ENCODE data around the gene MTURN.

The MTURN gene

GRCh38 chr7:30162622-30163124 is 27.9 kb downstream of the MTURN start:
- DNase-seq (ENCODE audit: low read depth) = no peak

GRCh38 chr7:30163231-30163894 is 28.6 kb downstream of the MTURN start:
- no peak for DNase-seq (ENCODE audit: low read depth)

GRCh38 chr7:30164567-30164966 is 29.8 kb downstream of the MTURN start:
- DNase-seq (ENCODE audit: low read depth) = no peak

- DNase-seq (ENCODE audit: low read depth) = no peak
Measured at GRCh38 chr7:30165590-30165989, 30.8 kb downstream of the MTURN start.

GRCh38 chr7:30166155-30166840 is 31.5 kb downstream of the MTURN start:
- no peak for DNase-seq (ENCODE audit: low read depth)

GRCh38 chr7:30166841-30167235 is 32.1 kb downstream of the MTURN start:
- DNase-seq (ENCODE audit: low read depth) = no peak

GRCh38 chr7:30167901-30168300 is 33.1 kb downstream of the MTURN start:
- no peak for DNase-seq (ENCODE audit: low read depth)

GRCh38 chr7:30168835-30169573 is 34.2 kb downstream of the MTURN start:
- no peak for DNase-seq (ENCODE audit: low read depth)

GRCh38 chr7:30169579-30169978 is 34.8 kb downstream of the MTURN start:
- no peak for DNase-seq (ENCODE audit: low read depth)

- no peak for DNase-seq (ENCODE audit: low read depth)
Measured at GRCh38 chr7:30170476-30171205, 35.9 kb downstream of the MTURN start.

GRCh38 chr7:30171766-30172447 is 37.1 kb downstream of the MTURN start:
- DNase-seq (ENCODE audit: low read depth) = no peak

GRCh38 chr7:30172451-30172850 is 37.7 kb downstream of the MTURN start:
- DNase-seq (ENCODE audit: low read depth) = no peak

GRCh38 chr7:30173058-30173897 is 38.5 kb downstream of the MTURN start:
- no peak for DNase-seq (ENCODE audit: low read depth)

GRCh38 chr7:30175180-30175579 is 40.4 kb downstream of the MTURN start:
- DNase-seq (ENCODE audit: low read depth) = no peak

- DNase-seq (ENCODE audit: low read depth) = no peak
Measured at GRCh38 chr7:30175636-30176147, 40.9 kb downstream of the MTURN start.

- DNase-seq (ENCODE audit: low read depth) = no peak
Measured at GRCh38 chr7:30176463-30177109, 41.8 kb downstream of the MTURN start.

- DNase-seq (ENCODE audit: low read depth) = no peak
Measured at GRCh38 chr7:30177186-30177585, 42.4 kb downstream of the MTURN start.

GRCh38 chr7:30177965-30178364 is 43.2 kb downstream of the MTURN start:
- no peak for DNase-seq (ENCODE audit: low read depth)

GRCh38 chr7:30178748-30179436 is 44.1 kb downstream of the MTURN start:
- DNase-seq (ENCODE audit: low read depth) = no peak

Data from stimulated activated CD8-positive, alpha-beta memory T cell treated with anti-CD3 and anti-CD28 coated beads, Interleukin-15, amount 100 ng/mL, for 24 hours (primary cell).